DMS153 (cell line): ENCODE data around the gene GLYAT.
A peak's percentile ranks its signal among the peaks of the same experiment; 100 is the strongest.
"Not testable (repeated sequence)": the region's sequence is repeated elsewhere in the genome, so short reads cannot be mapped to it uniquely, and the experiment has no call there.

Source experiments
- DNase-seq: peaks from one replicate; lab custom pipeline; 2025; lab: John Stamatoyannopoulos, UW

The GLYAT gene

GRCh38 chr11:58742981-58743880 is 11.5 kb upstream of the GLYAT start:
- DNase-seq, result no peak

DNA sequence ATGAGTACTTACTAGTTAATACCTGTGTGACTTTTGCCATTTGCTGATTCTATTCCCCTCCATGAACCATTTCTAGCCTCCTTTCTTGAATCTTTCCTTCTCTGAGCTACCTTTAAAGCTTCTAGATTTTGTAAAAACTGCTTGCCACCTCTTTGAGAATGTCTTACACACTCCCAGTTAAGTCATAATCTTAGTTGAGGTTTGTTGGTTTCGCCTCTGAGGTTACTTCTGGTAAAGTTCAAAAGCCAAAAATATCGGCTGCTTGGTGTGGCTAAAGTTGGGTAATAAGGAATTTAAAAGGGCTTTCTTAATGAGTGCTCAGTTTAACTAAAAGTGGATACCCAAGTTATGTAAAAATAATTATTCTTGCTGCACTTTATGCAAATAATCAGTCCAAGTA is 10.4 kb upstream of the GLYAT start:
- no peak for DNase-seq

DNA sequence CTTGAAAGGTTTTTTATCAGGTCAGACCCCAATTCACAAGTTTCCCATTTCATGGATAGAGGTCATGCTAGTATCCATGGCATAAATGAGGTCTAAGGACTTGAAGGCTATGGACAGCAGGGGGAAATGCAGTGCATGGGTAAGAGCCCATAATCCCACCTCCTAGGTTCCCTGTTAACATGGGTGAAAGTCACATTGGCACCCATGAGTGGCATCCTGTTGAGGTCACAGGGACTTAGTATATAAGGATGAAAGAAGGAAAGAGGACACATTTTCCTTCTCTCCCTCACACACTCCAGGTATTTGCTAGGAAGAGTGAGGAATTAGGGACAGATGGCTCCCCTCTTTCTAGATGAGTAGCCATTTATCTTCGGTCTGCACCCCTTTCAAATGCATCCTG is 9.4 kb upstream of the GLYAT start:
- no peak for DNase-seq

GRCh38 chr11:58740447-58740846 is 8.7 kb upstream of the GLYAT start:
- DNase-seq, result no peak

GRCh38 chr11:58739725-58740430 is 8.1 kb upstream of the GLYAT start:
- DNase-seq, result no peak

DNA sequence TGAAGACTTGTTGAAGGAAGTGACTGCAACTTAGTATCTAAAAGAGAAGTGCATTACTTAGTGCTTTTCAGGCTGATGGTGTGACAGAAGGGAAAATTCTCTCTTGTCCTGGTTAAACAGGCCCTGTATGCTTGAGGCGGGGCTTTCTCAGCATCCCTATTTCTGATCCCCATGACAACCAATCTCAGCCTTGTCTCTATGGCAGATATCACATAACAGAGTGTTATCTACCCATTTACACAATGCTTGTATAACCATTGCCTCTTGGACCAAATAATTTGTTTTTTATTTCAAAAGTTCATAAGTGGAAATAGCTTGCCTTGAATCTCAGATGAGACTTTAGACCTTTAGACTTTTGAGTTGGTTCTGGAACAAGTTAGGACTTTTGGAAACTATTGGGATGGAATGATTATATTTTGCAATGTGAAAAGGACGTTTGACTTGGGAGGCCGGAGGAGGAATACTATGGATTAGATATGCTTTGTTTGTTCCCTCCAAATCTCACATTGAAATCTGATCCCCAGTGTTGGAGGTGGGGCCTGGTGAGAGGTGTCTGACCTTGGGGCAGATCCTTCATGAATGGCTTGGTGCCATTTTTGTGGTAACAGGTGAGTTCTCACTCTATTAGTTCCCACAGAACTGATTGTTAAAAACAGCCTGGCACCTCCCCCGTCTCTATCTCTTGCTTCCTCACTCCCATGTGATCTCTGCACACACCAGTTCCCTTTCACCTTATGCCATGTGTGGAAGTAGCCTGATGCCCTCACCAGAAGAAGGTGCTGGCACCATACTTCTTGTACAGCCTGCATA is 3.1 kb upstream of the GLYAT start:
- DNase-seq, result peak; percentile 27

DNA sequence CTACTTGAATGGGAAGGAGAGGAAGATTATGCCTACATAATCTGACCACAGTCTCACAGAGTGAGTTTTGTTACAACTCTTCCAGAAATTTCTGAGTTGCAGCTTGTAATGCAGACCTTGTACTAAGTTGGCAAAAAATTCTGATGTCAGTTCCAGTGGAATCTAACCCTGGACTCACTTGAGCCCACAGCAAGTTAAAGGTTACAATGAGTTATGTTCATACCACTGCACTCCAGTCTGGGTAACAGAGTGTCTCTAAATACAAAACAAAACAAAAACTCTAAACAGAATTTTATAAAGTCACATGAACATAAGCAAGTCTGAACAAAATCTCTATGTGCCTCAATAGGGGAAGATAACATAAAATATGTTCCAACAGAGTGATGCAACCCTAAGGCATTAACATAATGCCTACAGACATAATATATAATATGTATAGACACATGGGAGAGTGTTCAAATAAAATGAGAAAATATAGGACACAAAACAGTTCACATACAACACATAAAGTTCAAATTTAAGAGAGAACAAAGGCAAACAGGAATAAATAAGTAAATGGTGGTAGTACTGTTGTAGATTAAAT is 1.1 kb downstream of the GLYAT start:
- no peak for DNase-seq

- DNase-seq, result no peak
Measured at GRCh38 chr11:58727415-58727797, 4.3 kb downstream of the GLYAT start.

DNA sequence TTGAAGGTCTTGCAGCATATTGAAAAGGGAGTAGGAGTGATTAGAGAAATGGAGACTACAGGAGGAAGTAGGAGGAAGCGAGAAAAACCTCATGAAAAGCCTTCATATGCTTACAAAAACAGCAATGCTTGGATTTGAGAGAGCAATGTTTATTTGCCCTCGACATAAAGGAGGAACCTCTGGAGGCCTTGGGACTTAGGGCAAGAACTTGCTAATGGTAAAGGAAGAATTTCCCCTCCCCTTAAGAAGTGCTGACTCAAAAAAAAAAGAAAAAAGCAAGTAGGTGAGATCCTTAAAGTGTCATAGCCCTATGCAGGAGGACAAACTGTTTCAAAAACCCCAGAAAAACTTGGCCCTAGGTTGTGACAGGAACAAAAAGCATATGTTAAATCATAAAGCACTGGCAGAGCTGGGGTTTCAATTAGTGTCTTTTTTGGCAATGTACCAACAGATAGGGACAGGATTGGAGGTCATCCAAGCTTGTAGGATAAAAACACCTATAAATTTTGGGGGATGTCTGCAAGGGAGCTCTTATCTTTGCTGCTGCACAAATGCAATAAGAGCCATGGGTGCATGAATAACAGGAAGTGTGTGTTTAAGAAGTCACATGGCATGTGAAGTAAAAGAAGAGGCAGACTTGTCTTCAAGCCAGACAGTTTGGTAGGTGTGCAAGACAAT is 4.9 kb downstream of the GLYAT start:
- peak; percentile 82 for DNase-seq

- DNase-seq, result no peak
Measured at GRCh38 chr11:58719406-58720117, 12.2 kb downstream of the GLYAT start.

GRCh38 chr11:58712531-58712930 is 19.2 kb downstream of the GLYAT start:
- DNase-seq, result no peak

GRCh38 chr11:58711832-58712231 is 19.9 kb downstream of the GLYAT start:
- no peak for DNase-seq

GRCh38 chr11:58707767-58708166 is 24.0 kb downstream of the GLYAT start:
- DNase-seq, result no peak

DNA sequence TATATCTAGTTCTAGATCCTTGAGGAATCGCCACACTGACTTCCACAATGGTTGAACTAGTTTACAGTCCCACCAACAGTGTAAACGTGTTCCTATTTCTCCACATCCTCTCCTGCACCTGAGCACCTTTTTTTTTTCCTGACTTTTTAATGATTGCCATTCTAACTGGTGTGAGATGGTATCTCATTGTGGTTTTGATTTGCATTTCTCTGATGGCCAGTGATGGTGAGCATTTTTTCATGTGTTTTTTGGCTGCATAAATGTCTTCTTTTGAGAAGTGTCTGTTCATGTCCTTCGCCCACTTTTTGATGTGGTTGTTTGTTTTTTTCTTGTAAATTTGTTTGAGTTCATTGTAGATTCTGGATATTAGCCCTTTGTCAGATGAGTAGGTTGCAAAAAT is 34.9 kb downstream of the GLYAT start:
- DNase-seq, result not testable (repeated sequence)

DNA sequence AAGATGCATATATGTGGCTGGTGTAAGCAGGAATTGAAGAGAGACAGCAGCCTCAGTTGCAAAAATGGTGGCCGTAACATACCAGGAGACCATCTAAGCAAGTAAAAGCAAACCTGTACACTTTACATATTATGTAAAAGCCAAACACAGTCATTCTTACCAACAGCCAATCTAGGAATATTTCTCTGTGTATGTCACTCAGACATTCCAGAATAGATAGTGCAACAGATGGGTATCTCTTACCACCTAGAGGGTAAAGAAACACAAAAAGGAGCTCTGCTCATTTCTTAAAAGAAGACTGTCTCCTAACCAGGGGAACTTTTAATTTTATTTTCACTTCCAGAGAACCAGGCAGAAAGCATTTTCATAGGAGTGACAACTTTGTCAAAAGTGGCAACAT is 38.7 kb downstream of the GLYAT start:
- DNase-seq, result no peak

DNA sequence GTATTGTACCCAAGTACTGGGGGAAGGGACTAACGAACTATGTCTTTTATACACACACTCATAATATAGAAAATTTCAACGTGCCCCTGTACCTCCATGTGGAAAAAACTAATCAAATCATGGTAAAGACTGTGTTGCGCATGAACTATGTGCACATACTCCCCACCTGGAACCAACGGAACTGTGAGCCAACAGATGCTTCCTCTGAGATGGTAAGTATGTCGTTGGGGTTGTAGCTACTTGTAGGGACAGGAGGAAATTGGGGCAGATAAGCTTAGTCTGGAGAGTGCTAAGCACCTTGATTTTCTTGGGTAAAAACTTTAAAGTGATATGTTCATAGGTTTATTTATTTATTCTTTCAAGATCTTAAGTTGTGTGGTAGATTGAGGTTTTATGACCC is 40.1 kb downstream of the GLYAT start:
- DNase-seq, result no peak

- DNase-seq, result no peak
Measured at GRCh38 chr11:58688789-58689503, 42.8 kb downstream of the GLYAT start.

- no peak for DNase-seq
Measured at GRCh38 chr11:58685973-58686722, 45.6 kb downstream of the GLYAT start.

DNA sequence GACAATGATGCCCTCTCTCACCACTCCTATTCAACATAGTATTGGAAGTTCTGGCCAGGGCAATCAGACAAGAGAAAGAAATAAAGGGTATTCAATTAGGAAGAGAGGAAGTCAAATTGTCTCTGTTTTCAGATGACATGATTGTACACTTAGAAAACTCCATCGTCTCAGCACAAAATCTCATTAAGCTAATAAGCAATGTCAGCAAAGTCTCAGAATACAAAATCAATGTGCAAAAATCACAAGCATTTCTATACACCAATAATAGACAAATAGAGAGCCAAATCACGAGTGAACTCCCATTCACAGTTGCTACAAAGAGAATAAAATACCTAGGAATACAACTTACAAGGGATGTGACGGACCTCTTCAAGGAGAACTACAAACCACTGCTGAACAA is 49.1 kb downstream of the GLYAT start:
- DNase-seq, result not testable (repeated sequence)

DNA sequence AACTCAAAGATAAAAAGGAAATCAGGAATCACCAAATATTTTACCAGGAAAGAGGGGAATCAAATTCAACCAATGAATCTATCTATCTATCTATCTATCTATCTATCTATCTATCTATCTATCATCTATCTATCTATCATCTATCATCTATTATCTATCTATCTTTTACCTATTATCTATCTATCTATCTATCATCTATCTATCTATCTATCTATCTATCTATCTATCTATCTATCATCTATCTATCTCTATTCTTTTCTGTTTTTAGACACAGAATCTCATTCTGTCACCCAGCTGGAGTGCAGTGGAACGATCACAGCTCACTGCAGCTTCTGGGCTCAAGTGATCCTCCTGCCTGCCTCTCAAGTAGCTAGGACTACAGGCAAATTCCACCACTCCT is 54.2 kb downstream of the GLYAT start:
- not testable (repeated sequence) for DNase-seq
